ENCODE data around the gene EDDM3A.

The EDDM3A gene

GRCh38 chr14:20775043-20775442 is 29.4 kb downstream of the EDDM3A start:
- Histone ChIP-seq H3K14ac (ENCODE audit: low read length) (no peak overlapping the region), H3K79me1 (ENCODE audit: low read depth, low read length) (no peaks in the 10 kb centered on the region), H3K9ac (ENCODE audit: low read depth, low read length, poor library complexity) (no peak overlapping the region), H4K91ac (ENCODE audit: low read depth, low read length, poor library complexity) (no peak overlapping the region), H2BK15ac (ENCODE audit: low read length) (no peak overlapping the region), H3K9me3 (replicated peaks in 1 of 2; ENCODE audit: control insufficient read depth in 2 of 2, insufficient read depth in 1 of 2, low read depth in 1 of 2, low read length in 2 of 2) (peaks cover 0 to 3% of the 10 kb centered on the region in 2 donors), H3K4me1 (ENCODE audit: control insufficient read depth in 2 of 2, insufficient read depth in 1 of 2, low read depth in 1 of 2, low read length in 2 of 2) (no peaks in the 10 kb centered on the region), H2AFZ (ENCODE audit: low read length) (no peak overlapping the region), H2BK5ac (ENCODE audit: low read length) (no peak overlapping the region), H3K36me3 (replicated peaks in 1 of 2; ENCODE audit: control insufficient read depth in 2 of 2, insufficient read depth in 2 of 2, low read length in 2 of 2) (no peaks in the 10 kb centered on the region), H3K27me3 (ENCODE audit: control insufficient read depth in 3 of 3, insufficient read depth in 3 of 3, low read depth in 1 of 3, low read length in 3 of 3) (no peaks in the 10 kb centered on the region), H3K18ac (ENCODE audit: low read length) (no peak overlapping the region), H3K4me3 (ENCODE audit: low read length in 2 of 2) (no peak overlapping the region), H2AK5ac (ENCODE audit: low read depth, low read length) (no peak overlapping the region), H2BK120ac (ENCODE audit: low read depth, low read length) (no peak overlapping the region), H3K4ac (ENCODE audit: low read length) (no peak overlapping the region), H3K27ac (replicated peaks; ENCODE audit: low read length) (no peak overlapping the region), H4K8ac (ENCODE audit: low read depth, low read length) (no peak overlapping the region), H3K4me2 (ENCODE audit: insufficient read depth, low read length, poor library complexity, severe bottlenecking) (no peak overlapping the region), H2BK12ac (ENCODE audit: low read length) (no peak overlapping the region), H3K23ac (ENCODE audit: low read depth, low read length, poor library complexity) (no peak overlapping the region)
- DNase-seq (ENCODE audit: low spot score) = no peak
- no CpG with 5 or more reads among the region's 6 CpGs for WGBS, 2 donors (ENCODE audit: extremely low coverage in 2 of 2, insufficient read length in 2 of 2, insufficient replicate concordance in 1 of 2)

DNA sequence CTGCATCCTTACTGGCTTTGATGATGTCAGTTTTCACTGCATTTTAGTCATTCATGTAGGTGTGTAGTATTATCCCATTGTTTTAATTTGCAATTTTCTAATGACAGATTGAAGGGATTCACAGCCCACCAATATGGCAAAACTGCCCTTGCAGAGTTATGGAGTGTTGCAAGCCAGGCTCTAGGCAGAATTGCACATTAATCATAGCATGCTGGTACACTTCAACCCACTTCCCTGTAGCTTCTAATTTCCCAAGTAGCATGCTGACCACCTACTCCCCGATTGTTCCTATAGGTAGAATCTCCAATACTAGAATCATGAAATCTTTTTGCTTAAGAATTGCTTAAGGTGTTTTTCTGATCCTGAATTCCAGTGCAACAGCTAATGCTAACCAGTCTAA is 30.2 kb downstream of the EDDM3A start:
- no peak overlapping the region for H3K4me2 ChIP-seq (ENCODE audit: insufficient read depth, low read length, poor library complexity, severe bottlenecking)
- no peak overlapping the region for H4K91ac ChIP-seq (ENCODE audit: low read depth, low read length, poor library complexity)
- no peak overlapping the region for H2BK120ac ChIP-seq (ENCODE audit: low read depth, low read length)
- peaks cover 0 to 4% of the 10 kb centered on the region in 2 donors for H3K9me3 ChIP-seq (replicated peaks in 1 of 2; ENCODE audit: control insufficient read depth in 2 of 2, insufficient read depth in 1 of 2, low read depth in 1 of 2, low read length in 2 of 2)
- no peak overlapping the region for H3K4me3 ChIP-seq (ENCODE audit: low read length in 2 of 2)
- H2AK5ac ChIP-seq (ENCODE audit: low read depth, low read length) = no peak overlapping the region
- no peaks in the 10 kb centered on the region for H3K79me1 ChIP-seq (ENCODE audit: low read depth, low read length)
- no peak for DNase-seq (ENCODE audit: low spot score)
- H2AFZ ChIP-seq (ENCODE audit: low read length) = no peak overlapping the region
- no peak overlapping the region for H2BK5ac ChIP-seq (ENCODE audit: low read length)
- no peak overlapping the region for H3K23ac ChIP-seq (ENCODE audit: low read depth, low read length, poor library complexity)
- no peak overlapping the region for H3K9ac ChIP-seq (ENCODE audit: low read depth, low read length, poor library complexity)
- H3K36me3 ChIP-seq (replicated peaks in 1 of 2; ENCODE audit: control insufficient read depth in 2 of 2, insufficient read depth in 2 of 2, low read length in 2 of 2) = no peaks in the 10 kb centered on the region
- no peak overlapping the region for H2BK12ac ChIP-seq (ENCODE audit: low read length)
- H3K27me3 ChIP-seq (ENCODE audit: control insufficient read depth in 3 of 3, insufficient read depth in 3 of 3, low read depth in 1 of 3, low read length in 3 of 3) = no peaks in the 10 kb centered on the region
- H2BK15ac ChIP-seq (ENCODE audit: low read length) = no peak overlapping the region
- no peak overlapping the region for H4K8ac ChIP-seq (ENCODE audit: low read depth, low read length)
- no peak overlapping the region for H3K18ac ChIP-seq (ENCODE audit: low read length)
- H3K4ac ChIP-seq (ENCODE audit: low read length) = no peak overlapping the region
- no CpG with 5 or more reads among the region's 1 CpG for WGBS, 2 donors (ENCODE audit: extremely low coverage in 2 of 2, insufficient read length in 2 of 2, insufficient replicate concordance in 1 of 2)
- H3K14ac ChIP-seq (ENCODE audit: low read length) = no peak overlapping the region
- H3K4me1 ChIP-seq (ENCODE audit: control insufficient read depth in 2 of 2, insufficient read depth in 1 of 2, low read depth in 1 of 2, low read length in 2 of 2) = no peaks in the 10 kb centered on the region
- no peak overlapping the region for H3K27ac ChIP-seq (replicated peaks; ENCODE audit: low read length)

DNA sequence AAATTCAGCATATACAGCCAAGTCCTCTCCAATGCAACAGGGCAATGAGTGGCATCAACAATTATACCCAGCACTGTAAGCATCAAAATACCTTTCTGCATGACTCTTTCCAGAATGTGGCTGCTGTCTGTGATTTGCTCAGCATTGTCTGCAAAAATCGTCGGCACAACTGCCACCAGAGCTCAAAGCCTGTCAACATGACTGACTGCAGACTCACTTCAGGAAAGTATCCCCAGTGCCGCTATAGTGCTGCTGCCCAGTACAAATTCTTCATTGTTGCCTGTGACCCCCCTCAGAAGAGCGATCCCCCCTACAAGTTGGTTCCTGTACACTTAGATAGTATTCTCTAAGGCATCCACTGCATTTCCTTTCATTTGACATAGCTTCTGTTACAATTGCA is 36.1 kb downstream of the EDDM3A start:
- Histone ChIP-seq H4K8ac (ENCODE audit: low read depth, low read length) (no peak overlapping the region), H3K4me3 (ENCODE audit: low read length in 2 of 2) (peak overlapping the region in 1 of 2 donors; percentile 45), H3K27me3 (ENCODE audit: control insufficient read depth in 3 of 3, insufficient read depth in 3 of 3, low read depth in 1 of 3, low read length in 3 of 3) (no peaks in the 10 kb centered on the region), H4K91ac (ENCODE audit: low read depth, low read length, poor library complexity) (no peak overlapping the region), H3K9ac (ENCODE audit: low read depth, low read length, poor library complexity) (no peak overlapping the region), H3K14ac (ENCODE audit: low read length) (no peak overlapping the region), H3K36me3 (replicated peaks in 1 of 2; ENCODE audit: control insufficient read depth in 2 of 2, insufficient read depth in 2 of 2, low read length in 2 of 2) (no peaks in the 10 kb centered on the region), H3K27ac (replicated peaks; ENCODE audit: low read length) (peak overlapping the region; percentile 0), H3K4me2 (ENCODE audit: insufficient read depth, low read length, poor library complexity, severe bottlenecking) (no peak overlapping the region), H2BK15ac (ENCODE audit: low read length) (no peak overlapping the region), H2BK120ac (ENCODE audit: low read depth, low read length) (no peak overlapping the region), H3K4ac (ENCODE audit: low read length) (no peak overlapping the region), H3K79me1 (ENCODE audit: low read depth, low read length) (no peaks in the 10 kb centered on the region), H2AK5ac (ENCODE audit: low read depth, low read length) (no peak overlapping the region), H3K9me3 (replicated peaks in 1 of 2; ENCODE audit: control insufficient read depth in 2 of 2, insufficient read depth in 1 of 2, low read depth in 1 of 2, low read length in 2 of 2) (peaks cover 0 to 4% of the 10 kb centered on the region in 2 donors), H2BK5ac (ENCODE audit: low read length) (no peak overlapping the region), H2AFZ (ENCODE audit: low read length) (peak overlapping the region; percentile 87), H3K4me1 (ENCODE audit: control insufficient read depth in 2 of 2, insufficient read depth in 1 of 2, low read depth in 1 of 2, low read length in 2 of 2) (peaks cover 11 to 12% of the 10 kb centered on the region in 2 donors), H3K23ac (ENCODE audit: low read depth, low read length, poor library complexity) (no peak overlapping the region), H2BK12ac (ENCODE audit: low read length) (no peak overlapping the region), H3K18ac (ENCODE audit: low read length) (no peak overlapping the region)
- DNase-seq (ENCODE audit: low spot score) = no peak
- no CpG with 5 or more reads among the region's 4 CpGs for WGBS, 2 donors (ENCODE audit: extremely low coverage in 2 of 2, insufficient read length in 2 of 2, insufficient replicate concordance in 1 of 2)

DNA sequence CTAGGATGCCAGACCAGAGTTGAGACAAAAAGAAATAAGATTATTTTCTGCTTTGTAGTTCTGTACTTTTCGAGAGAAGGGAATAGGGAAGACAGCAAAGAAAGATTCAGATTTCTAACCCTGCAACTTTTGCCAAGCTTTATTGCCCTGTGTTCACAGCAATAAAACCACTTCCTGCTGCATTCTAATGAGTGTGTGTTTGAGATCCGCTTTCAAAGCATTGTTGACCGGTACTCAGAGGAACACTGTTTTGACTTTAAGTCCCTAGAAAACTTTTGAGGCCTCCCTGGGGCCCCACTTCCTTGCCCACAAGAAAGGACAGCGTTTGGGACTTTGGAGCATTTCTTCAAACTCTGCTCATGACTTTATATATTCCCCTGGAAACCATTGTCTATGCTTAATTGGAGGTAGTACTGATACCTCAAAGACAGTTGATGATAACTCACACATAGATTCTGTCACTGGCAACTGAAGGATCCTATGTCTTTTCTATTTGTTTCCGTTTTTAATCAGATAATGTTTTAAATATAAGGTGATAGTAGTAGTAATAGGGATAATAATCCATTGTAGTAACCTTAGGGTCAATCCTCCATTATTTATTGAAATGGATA is 36.7 kb downstream of the EDDM3A start:
- Histone ChIP-seq H2BK12ac (ENCODE audit: low read length) (no peak overlapping the region), H4K8ac (ENCODE audit: low read depth, low read length) (no peak overlapping the region), H2BK15ac (ENCODE audit: low read length) (no peak overlapping the region), H2AFZ (ENCODE audit: low read length) (peak overlapping the region; percentile 87), H3K9ac (ENCODE audit: low read depth, low read length, poor library complexity) (no peak overlapping the region), H3K36me3 (replicated peaks in 1 of 2; ENCODE audit: control insufficient read depth in 2 of 2, insufficient read depth in 2 of 2, low read length in 2 of 2) (no peaks in the 10 kb centered on the region), H2BK120ac (ENCODE audit: low read depth, low read length) (no peak overlapping the region), H3K14ac (ENCODE audit: low read length) (no peak overlapping the region), H2BK5ac (ENCODE audit: low read length) (no peak overlapping the region), H4K91ac (ENCODE audit: low read depth, low read length, poor library complexity) (no peak overlapping the region), H2AK5ac (ENCODE audit: low read depth, low read length) (no peak overlapping the region), H3K79me1 (ENCODE audit: low read depth, low read length) (no peaks in the 10 kb centered on the region), H3K18ac (ENCODE audit: low read length) (no peak overlapping the region), H3K4me3 (ENCODE audit: low read length in 2 of 2) (peak overlapping the region in 1 of 2 donors; percentile 45), H3K23ac (ENCODE audit: low read depth, low read length, poor library complexity) (no peak overlapping the region), H3K27me3 (ENCODE audit: control insufficient read depth in 3 of 3, insufficient read depth in 3 of 3, low read depth in 1 of 3, low read length in 3 of 3) (no peaks in the 10 kb centered on the region), H3K4ac (ENCODE audit: low read length) (no peak overlapping the region), H3K9me3 (replicated peaks in 1 of 2; ENCODE audit: control insufficient read depth in 2 of 2, insufficient read depth in 1 of 2, low read depth in 1 of 2, low read length in 2 of 2) (peaks cover 0 to 4% of the 10 kb centered on the region in 2 donors), H3K4me1 (ENCODE audit: control insufficient read depth in 2 of 2, insufficient read depth in 1 of 2, low read depth in 1 of 2, low read length in 2 of 2) (peaks cover 11 to 12% of the 10 kb centered on the region in 2 donors), H3K4me2 (ENCODE audit: insufficient read depth, low read length, poor library complexity, severe bottlenecking) (no peak overlapping the region), H3K27ac (replicated peaks; ENCODE audit: low read length) (peak overlapping the region; percentile 14)
- no CpG with 5 or more reads among the region's 5 CpGs for WGBS, 2 donors (ENCODE audit: extremely low coverage in 2 of 2, insufficient read length in 2 of 2, insufficient replicate concordance in 1 of 2)
- DNase-seq (ENCODE audit: low spot score) = no peak

Measured in neuronal stem cell (in vitro differentiated cells).